ENCODE results near the gene PFN3. TPM values are rescaled to one million over a fixed set of nuclear protein-coding genes. Genes with fewer than 3 reads are reported as not detected.

Gene PFN3
- total and polyA plus RNA-seq, 2 of the 4 experiments (the other 2 are of a cell fraction) = not detected

GRCh38 chr5:177385720-177386119 is 14.7 kb downstream of the PFN3 start:
- Histone ChIP-seq H3K79me1 (ENCODE audit: low read depth in 1 of 2, low read length in 2 of 2) (peaks cover 0 to 2% of the 10 kb centered on the region in 2 experiments; a peak in 1 of 4 replicates), H3K27ac (ENCODE audit: insufficient read depth, low read length) (no peak overlapping the region), H3K27me3 (ENCODE audit: control insufficient read depth, insufficient read depth, low read length) (peaks cover 37% of the 10 kb centered on the region), H3K4me2 (ENCODE audit: low read depth, low read length) (no peak overlapping the region), H3K14ac (replicated peaks; ENCODE audit: low read depth, low read length) (no peak overlapping the region), H3K36me3 (ENCODE audit: control insufficient read depth, insufficient read depth, low read length) (no peaks in the 10 kb centered on the region), H3K9ac (ENCODE audit: low read depth, low read length) (no peak overlapping the region), H3K23ac (ENCODE audit: low read depth, low read length) (no peak overlapping the region), H2BK20ac (ENCODE audit: low read depth, low read length) (no peak overlapping the region), H3K9me3 (ENCODE audit: control insufficient read depth, insufficient read depth, low read length) (no peaks in the 10 kb centered on the region), H4K91ac (ENCODE audit: insufficient read depth, low read depth, low read length) (no peak overlapping the region), H4K20me1 (ENCODE audit: insufficient read depth, low read length) (peaks cover 19% of the 10 kb centered on the region), H3K18ac (ENCODE audit: low read depth, low read length) (no peak overlapping the region), H3K4me1 (ENCODE audit: control insufficient read depth, insufficient read depth, low read length) (peaks cover 21% of the 10 kb centered on the region), H3K56ac (ENCODE audit: extremely low read depth, insufficient read depth, low read length) (no peak overlapping the region), H3K9me1 (ENCODE audit: insufficient read depth, low read length) (peaks cover 13% of the 10 kb centered on the region), H2BK120ac (ENCODE audit: low read depth, low read length) (no peak overlapping the region), H4K5ac (ENCODE audit: low read depth, low read length) (no peak overlapping the region), H2AK9ac (replicated peaks; ENCODE audit: low read depth, low read length, poor library complexity) (no peak overlapping the region), H3K4ac (ENCODE audit: low read depth, low read length) (no peak overlapping the region), H3K4me3 (ENCODE audit: insufficient read depth, low read depth, low read length) (no peak overlapping the region), H2AK5ac (ENCODE audit: low read depth, low read length) (no peak overlapping the region), H2BK5ac (ENCODE audit: low read depth, low read length, poor library complexity, severe bottlenecking) (no peak overlapping the region), H4K8ac (ENCODE audit: low read depth in 2 of 2, low read length in 2 of 2) (no peak overlapping the region), H2AFZ (replicated peaks; ENCODE audit: low read length, poor library complexity) (no peak overlapping the region), H2BK15ac (ENCODE audit: low read depth, low read length) (no peak overlapping the region)
- in situ Hi-C loops (cut with MboI; ENCODE audit: low sequenced_read_pairs) = no loop called here
- BruUV-seq (replicated peaks) = no TSS peak
- ChIA-PET POLR2A (ENCODE audit: unreplicated experiment) (no interaction called here), CTCF (no interaction called here)
- DNase-seq (no peak), ATAC-seq (ENCODE audit: low read depth) (no peak)
- intact Hi-C loops (cut with micrococcal nuclease) = no loop called here
- TF ChIP-seq MAZ (IDR thresholded peaks at IDR 0.05; ENCODE audit: borderline replicate concordance, low read depth, low read length) = no peak
- TF ChIP-seq BHLHE40 (IDR thresholded peaks at IDR 0.05; ENCODE audit: low read depth, low read length) = no peak
- no peak for TF ChIP-seq CEBPB (IDR thresholded peaks at IDR 0.05; ENCODE audit: low read depth, low read length)
- TF ChIP-seq RAD21 (IDR thresholded peaks at IDR 0.05; ENCODE audit: low read length) = no peak
- TF ChIP-seq FOS (IDR thresholded peaks at IDR 0.05; ENCODE audit: low read depth, low read length) = no peak
- no peak for TF ChIP-seq NFE2L2 (IDR thresholded peaks at IDR 0.05; ENCODE audit: low read depth, low read length)
- no peak for TF ChIP-seq RCOR1 (IDR thresholded peaks at IDR 0.05; ENCODE audit: insufficient replicate concordance, low read length)
- no peak for TF ChIP-seq CHD1 (IDR thresholded peaks at IDR 0.05; ENCODE audit: low read depth, low read length)
- no peak for TF ChIP-seq MAFK (IDR thresholded peaks at IDR 0.05; ENCODE audit: low read depth, low read length)
- TF ChIP-seq POLR2A (IDR thresholded peaks at IDR 0.05; ENCODE audit: low read depth, low read length) = no peak
- TF ChIP-seq USF2 (IDR thresholded peaks at IDR 0.05; ENCODE audit: low read depth, low read length) = no peak
- no peak for TF ChIP-seq RFX5 (IDR thresholded peaks at IDR 0.05; ENCODE audit: low read depth, low read length)
- TF ChIP-seq SMC3 (IDR thresholded peaks at IDR 0.05; ENCODE audit: low read depth, low read length) = no peak
- TF ChIP-seq CTCF (conservative IDR thresholded peaks at IDR 0.05; ENCODE audit: low read depth, low read length) = no peak
- TF ChIP-seq MXI1 (IDR thresholded peaks at IDR 0.05; ENCODE audit: borderline replicate concordance, low read depth, low read length) = no peak
- no peak for TF ChIP-seq ELK1 (IDR thresholded peaks at IDR 0.05; ENCODE audit: borderline replicate concordance, low read depth, low read length)
- dilution Hi-C loops (cut with HindIII; ENCODE audit: low sequenced_read_pairs, unreplicated experiment) = no loop called here
- WGBS, 2 experiments (ENCODE audit: extremely low coverage in 2 of 2, insufficient read length in 1 of 2) = 79% methylated on average over 4 of the region's 11 CpGs; no CpG with 5 or more reads in 1 of the 2 experiments

Measured in IMR-90 (cell line).